HTR-8/SVneo (cell line): ENCODE results near the gene USPL1.

Experiments
- DNase-seq: peaks from one replicate; pipeline ENCODE4 v3.0.0; 2011; ENCODE audit warnings: low spot score, mixed read lengths; ENCODE audit not compliant: insufficient read length
- FAIRE-seq: peaks from 2 replicates; lab custom pipeline; 2011; peaks lifted over from hg19 to GRCh38; lab: Jason Lieb, UNC

Gene USPL1

GRCh38 chr13:30690282-30691188 lies 72.8 kb downstream of the USPL1 start:
- no peak for DNase-seq
- FAIRE-seq: no peak

- no peak for FAIRE-seq
- DNase-seq: no peak
Measured at GRCh38 chr13:30692113-30692512, 74.4 kb downstream of the USPL1 start.

- no peak for FAIRE-seq
- no peak for DNase-seq
Measured at GRCh38 chr13:30696278-30697176, 78.8 kb downstream of the USPL1 start.

GRCh38 chr13:30697177-30697953 lies 79.6 kb downstream of the USPL1 start:
- FAIRE-seq (no peak), DNase-seq (no peak)

GRCh38 chr13:30697996-30698401 lies 80.3 kb downstream of the USPL1 start:
- FAIRE-seq: no peak
- DNase-seq: no peak

- no peak for FAIRE-seq
Measured at GRCh38 chr13:30698488-30699005, 80.8 kb downstream of the USPL1 start.

GRCh38 chr13:30700364-30700763 lies 82.6 kb downstream of the USPL1 start:
- no peak for DNase-seq
- FAIRE-seq: no peak

More at GRCh38 chr13:30698488-30699005, 80.8 kb downstream of the USPL1 start:
- no peak for DNase-seq

GRCh38 chr13:30702006-30702405 lies 84.3 kb downstream of the USPL1 start:
- FAIRE-seq (no peak), DNase-seq (no peak)

- no peak for DNase-seq
- no peak for FAIRE-seq
Measured at GRCh38 chr13:30704596-30704995, 86.9 kb downstream of the USPL1 start.

GRCh38 chr13:30705680-30706079 lies 88.0 kb downstream of the USPL1 start:
- DNase-seq: no peak
- no peak for FAIRE-seq

- DNase-seq (no peak), FAIRE-seq (no peak)
Measured at GRCh38 chr13:30708541-30708940, 90.8 kb downstream of the USPL1 start.
